GM13976 (cell line): ENCODE results near the gene TTC7B.

ENCODE experiments used
- DNase-seq: peaks from one replicate; pipeline ENCODE4 v3.0.0; 2012; ENCODE audit warnings: low spot score
- CTCF ChIP-seq: IDR thresholded peaks from 2 replicates; pipeline ENCODE4 v1.5.1; 2012; ENCODE audit warnings: borderline replicate concordance, mild to moderate bottlenecking; ENCODE audit not compliant: insufficient read depth; ENCODE audit errors: extremely low read depth, missing control alignments, control extremely low read depth
- in situ Hi-C: fragments of 300-500 bp; cut with MboI; formaldehyde crosslinking; loops from one replicate; pipeline ENCODE4 v1.12.0; 2022; ENCODE audit warnings: low sequenced_read_pairs, mixed read lengths, inconsistent platforms; ENCODE audit not compliant: unreplicated experiment

Gene TTC7B

GRCh38 chr14:90546767-90547166 is 269.5 kb downstream of the TTC7B start:
- DNase-seq, result no peak

DNA sequence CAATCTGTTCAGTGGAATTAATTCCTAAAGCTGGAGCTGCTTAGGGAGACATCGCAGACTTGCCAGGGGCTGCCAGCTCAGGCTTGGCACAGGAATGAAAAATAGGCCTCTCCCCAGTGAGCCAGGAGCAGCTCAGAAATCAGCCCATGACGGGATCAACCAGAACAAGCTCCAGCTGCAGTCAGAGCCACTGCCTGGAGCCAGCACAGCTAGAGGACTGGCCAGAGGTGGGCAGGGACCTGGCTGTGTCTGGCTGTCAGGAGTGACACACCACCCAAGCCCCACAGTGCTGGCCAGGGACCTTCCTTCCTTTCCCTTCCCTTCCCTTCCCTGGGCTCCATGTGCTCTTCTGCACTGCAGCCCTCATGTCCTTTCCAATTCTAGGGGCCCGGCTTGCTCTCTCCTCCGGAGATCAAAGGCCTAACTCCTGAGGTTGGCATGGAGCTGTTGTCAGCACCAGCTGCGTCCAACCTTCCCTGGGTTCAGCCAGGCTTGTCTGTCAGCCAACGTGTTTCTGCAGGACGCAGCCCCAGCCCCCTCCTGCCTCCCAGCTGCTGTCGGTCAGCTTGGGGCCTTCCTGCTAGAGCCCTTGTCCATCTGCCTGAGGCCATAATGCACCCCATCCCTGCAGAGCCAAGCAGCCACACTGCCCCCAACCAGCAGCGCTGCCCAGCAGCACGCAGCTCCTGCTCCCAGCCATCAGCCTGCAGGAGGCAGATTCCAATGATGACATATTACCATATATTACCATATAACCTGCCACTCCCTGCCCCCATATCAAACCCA is 270.1 kb downstream of the TTC7B start:
- no peak for DNase-seq
- in situ Hi-C loops, result no loop called here
- no peak for TF ChIP-seq CTCF

More at GRCh38 chr14:90546767-90547166, 269.5 kb downstream of the TTC7B start:
- TF ChIP-seq CTCF, result no peak
- in situ Hi-C loops, result no loop called here

DNA sequence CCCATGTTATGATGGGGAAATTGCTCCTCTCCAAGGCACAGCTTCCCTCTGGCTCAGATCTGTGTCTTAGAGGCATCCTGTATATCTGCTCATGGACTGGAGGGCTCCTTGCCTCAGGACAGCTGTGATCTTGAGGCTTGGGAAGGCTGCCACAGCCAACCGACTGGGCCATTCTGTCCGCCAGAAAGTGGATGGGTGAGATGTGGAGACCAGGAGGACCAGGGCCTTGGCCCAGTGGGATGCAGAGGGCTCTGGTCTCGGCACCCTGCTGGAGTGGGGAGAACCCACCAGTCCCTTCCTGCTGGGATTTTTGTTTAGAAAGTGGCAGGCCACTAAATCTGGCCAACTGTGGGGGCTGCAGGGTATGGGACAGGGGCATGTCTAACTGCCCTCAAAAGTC is 270.8 kb downstream of the TTC7B start:
- no peak for DNase-seq
- in situ Hi-C loops, result no loop called here
- TF ChIP-seq CTCF, result no peak

DNA sequence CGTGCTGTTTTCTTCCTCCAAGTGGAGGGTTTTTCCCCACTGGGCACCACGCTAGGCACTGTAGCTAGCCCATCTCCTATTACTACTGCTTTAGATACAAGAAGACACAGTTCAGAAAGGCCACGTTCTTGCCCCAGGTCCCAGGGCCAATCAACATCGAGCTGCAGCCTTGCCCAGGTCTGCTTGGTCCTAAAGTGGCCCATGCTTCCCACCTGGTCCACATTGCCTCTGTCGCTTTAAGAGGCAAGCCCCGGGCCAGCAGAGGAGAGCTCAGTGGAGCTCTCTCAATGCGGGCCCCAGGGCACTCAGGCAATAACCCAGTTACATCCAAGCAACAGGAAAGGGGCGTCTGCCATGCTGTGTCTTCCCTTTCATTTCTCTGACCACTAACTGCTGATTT is 271.3 kb downstream of the TTC7B start:
- in situ Hi-C loops, result no loop called here
- no peak for TF ChIP-seq CTCF
- DNase-seq, result no peak

DNA sequence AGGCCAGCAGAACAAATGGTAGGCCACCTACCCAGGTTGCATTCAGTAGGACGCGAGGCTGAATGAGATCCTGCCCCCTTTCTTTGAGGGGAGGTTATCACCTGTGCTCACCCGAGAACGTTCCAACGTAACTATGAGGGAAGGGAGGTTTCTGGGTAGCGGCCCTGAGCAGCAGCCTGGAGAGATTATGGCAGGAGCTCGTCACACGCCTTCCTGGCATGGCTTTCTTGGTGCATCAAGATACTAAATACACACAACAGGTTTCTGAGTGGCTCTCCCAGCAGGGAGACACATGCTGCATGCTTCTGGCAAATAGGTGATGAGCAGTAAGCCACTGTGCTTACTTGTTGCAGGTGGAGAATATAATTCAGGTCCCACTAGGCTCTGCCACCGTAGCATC is 271.7 kb downstream of the TTC7B start:
- TF ChIP-seq CTCF, result no peak
- in situ Hi-C loops, result no loop called here
- DNase-seq, result no peak

DNA sequence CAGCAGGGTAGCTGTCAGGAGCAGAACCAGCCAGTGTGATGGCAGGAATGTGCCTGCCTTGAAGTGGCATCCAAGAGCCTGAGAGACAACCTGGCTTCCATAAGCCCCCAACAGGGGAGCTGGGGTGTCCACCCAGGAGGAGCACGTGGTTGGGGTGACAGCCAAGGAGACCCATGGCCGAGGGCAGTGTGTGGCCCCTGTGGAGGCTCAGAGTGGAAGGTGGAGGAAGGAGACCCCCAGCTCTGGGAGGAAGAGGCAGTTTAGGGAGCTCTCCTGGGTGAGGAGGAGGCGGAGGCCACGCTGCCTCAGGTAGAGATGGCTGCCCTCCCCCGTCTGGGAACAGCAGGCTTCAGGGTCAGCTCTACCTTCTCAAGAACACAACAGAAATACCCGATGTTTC is 272.4 kb downstream of the TTC7B start:
- in situ Hi-C loops, result no loop called here
- no peak for TF ChIP-seq CTCF

GRCh38 chr14:90541076-90541634 is 275.1 kb downstream of the TTC7B start:
- no peak for DNase-seq
- in situ Hi-C loops, result no loop called here
- TF ChIP-seq CTCF, result no peak

More for the DNA sequence above, 272.4 kb downstream of the TTC7B start:
- no peak for DNase-seq
